HG03469 (cell line): ENCODE data around the gene EYA4.
"Not testable (repeated sequence)": the region's sequence is repeated elsewhere in the genome, so short reads cannot be mapped to it uniquely, and the experiment has no call there.

ENCODE experiments used
- ATAC-seq: cut with Tn5 transposase; IDR thresholded peaks from one replicate; pipeline ENCODE4 v1.9.1; 2021; ENCODE audit warnings: mild to moderate bottlenecking, moderate library complexity, moderate number of reproducible peaks; ENCODE audit not compliant: unreplicated experiment

The EYA4 gene

GRCh38 chr6:133551436-133551835, 310.3 kb downstream of the EYA4 start:
- no peak for ATAC-seq

- no peak for ATAC-seq
Measured at GRCh38 chr6:133551847-133552341, 310.7 kb downstream of the EYA4 start.

- ATAC-seq = peak; percentile 67
Measured at GRCh38 chr6:133553652-133554051, 312.5 kb downstream of the EYA4 start.

GRCh38 chr6:133554121-133554520, 313.0 kb downstream of the EYA4 start:
- ATAC-seq = not testable (repeated sequence)

- no peak for ATAC-seq
Measured at GRCh38 chr6:133555685-133556084, 314.5 kb downstream of the EYA4 start.

GRCh38 chr6:133559926-133560325, 318.8 kb downstream of the EYA4 start:
- no peak for ATAC-seq

GRCh38 chr6:133567636-133568035, 326.5 kb downstream of the EYA4 start:
- no peak for ATAC-seq

GRCh38 chr6:133568970-133569889, 328.1 kb downstream of the EYA4 start:
- peak; percentile 49 for ATAC-seq

- no peak for ATAC-seq
Measured at GRCh38 chr6:133571681-133572080, 330.5 kb downstream of the EYA4 start.

- no peak for ATAC-seq
Measured at GRCh38 chr6:133577851-133578250, 336.7 kb downstream of the EYA4 start.
